NCI-H1105 treated with DMSO at 0.1 percent for 48 hours (cell line): ENCODE measurements around the gene YIPF3.
"Not testable (repeated sequence)": the region's sequence is repeated elsewhere in the genome, so short reads cannot be mapped to it uniquely, and the experiment has no call there.

Source experiments
- DNase-seq: peaks from one replicate; lab custom pipeline; 2025; lab: John Stamatoyannopoulos, UW

YIPF3 gene

DNA sequence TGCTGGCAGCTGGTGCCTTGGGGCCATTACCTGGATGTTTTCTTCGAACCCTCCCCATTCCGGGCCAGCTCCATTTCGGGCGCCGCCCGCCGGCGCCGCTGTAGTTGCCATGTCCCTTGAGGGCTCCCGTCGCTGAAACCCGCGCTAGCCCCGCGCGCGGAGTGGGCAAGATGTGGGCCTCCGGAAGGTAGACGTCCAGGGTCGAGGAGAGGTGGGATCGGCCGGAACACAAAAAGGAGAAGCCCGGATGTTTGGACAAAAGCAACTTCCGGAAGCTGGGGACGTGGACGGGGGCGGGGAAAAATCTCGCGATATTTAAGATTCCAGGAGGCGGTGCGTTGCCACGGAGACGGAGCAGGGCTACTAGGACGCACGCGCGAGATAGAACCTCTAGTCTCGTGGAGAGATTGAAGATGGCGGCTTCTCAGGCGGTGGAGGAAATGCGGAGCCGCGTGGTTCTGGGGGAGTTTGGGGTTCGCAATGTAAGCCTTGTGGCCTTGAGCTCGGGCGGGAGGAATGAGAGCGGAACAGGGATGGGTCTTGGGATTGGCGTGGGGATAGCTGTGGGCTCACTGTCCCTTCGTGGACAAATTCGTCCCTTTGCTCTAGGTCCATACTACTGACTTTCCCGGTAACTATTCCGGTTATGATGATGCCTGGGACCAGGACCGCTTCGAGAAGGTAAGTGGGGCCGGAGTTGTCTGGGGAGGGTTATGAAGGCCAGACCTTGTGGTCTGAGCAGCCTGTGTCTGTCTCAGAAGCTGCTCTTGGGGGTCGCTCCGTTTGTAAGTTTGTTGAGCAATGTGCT lies at the start of gene YIPF3, which contains the start of gene POLR1C:
Gene YIPF3 (minus strand): TSS at position 230 of the 808 bp plus-strand sequence. CDS start 119 bp downstream, at position 111.
Gene POLR1C (plus strand): TSS at position 393 of the 808 bp plus-strand sequence. CDS start 21 bp downstream, at position 414.
- peak; percentile 98 for DNase-seq

DNA sequence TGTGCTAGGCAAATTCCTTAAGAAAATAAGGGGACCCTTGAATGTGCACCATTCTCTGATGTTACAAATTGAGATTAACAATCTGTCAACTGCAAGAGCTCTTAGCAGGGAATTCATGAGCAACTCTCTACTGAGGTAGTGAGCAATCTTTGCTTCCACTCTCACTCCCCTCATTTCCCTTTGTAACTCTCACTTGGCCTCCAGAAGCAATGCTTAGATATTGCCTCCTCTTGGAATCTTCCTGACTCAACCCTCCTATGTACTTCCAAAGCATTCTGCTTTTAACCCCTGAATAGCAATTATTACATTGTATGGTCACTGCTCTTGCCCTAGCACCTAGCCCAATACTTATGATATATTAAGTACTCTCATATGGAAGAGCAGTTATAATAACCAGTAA lies 42.6 kb upstream of the YIPF3 start:
- DNase-seq: no peak

- DNase-seq: not testable (repeated sequence)
These were observed 40.9 kb upstream of the YIPF3 start for GRCh38 chr6:43557620-43558019.

DNA sequence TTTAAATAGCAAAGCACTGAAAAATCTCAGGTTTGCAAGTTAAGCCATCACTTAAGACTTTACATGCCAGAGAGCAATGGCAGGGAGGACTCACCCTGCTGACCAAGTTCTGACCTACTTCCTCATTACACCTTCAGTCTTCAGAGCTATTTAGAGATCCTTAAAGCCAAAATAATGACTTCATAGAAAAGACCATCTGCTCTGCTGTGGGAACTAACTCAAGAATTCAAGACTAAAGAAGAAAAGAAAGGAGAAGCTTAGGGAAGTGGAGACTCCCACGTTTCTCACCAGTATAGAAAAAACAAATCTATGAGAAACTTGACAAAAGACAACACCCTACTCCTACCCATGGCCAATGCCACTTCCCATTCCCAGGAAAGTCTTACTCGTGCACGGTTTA lies 30.5 kb upstream of the YIPF3 start:
- no peak for DNase-seq

DNA sequence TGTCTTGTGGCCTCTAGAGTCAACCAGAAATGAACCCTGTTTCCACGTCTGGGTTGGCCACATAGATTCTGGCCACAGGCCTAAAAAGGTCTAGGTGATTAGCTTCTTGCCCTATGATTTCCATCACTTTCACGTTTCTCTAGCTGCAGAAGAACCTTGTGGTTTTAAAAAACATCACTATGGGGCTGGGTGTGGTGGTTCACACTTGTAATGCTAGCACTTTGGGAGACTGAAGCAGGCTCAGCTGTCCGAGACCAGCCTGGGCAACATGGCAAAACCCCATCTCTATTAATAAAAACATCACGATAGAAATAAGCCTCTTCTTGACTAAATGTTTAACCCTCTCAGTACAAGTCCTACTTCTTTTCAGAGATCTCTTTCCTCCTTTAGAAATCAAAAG lies 27.7 kb upstream of the YIPF3 start:
- no peak for DNase-seq

GRCh38 chr6:43541774-43542471 lies 25.2 kb upstream of the YIPF3 start:
- DNase-seq: no peak

DNA sequence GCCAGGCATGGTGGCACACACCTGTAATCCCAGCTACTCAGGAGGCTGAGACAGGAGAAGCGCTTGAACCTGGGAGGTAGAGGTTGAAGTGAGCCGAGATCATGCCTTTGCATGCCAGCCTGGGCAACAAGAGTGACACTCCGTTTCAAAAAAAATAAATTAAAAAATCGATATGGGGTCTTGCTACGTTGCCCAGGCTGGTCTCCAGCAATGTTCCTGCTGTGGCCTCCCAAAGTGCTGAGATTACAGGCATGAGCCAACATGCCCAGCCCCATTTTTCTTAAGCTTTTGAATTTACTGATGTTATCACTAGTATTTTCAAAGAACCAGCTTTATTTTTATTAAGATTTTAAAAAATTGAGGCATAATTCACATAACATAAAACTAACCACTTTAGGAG lies 23.8 kb upstream of the YIPF3 start:
- no peak for DNase-seq

- not testable (repeated sequence) for DNase-seq
These were observed 22.7 kb upstream of the YIPF3 start for GRCh38 chr6:43539409-43539808.

- not testable (repeated sequence) for DNase-seq
These were observed 22.3 kb upstream of the YIPF3 start for GRCh38 chr6:43538986-43539385.

- DNase-seq: no peak
These were observed 15.5 kb upstream of the YIPF3 start for GRCh38 chr6:43532201-43532600.

- no peak for DNase-seq
These were observed 7.8 kb upstream of the YIPF3 start for GRCh38 chr6:43524483-43524961.

DNA sequence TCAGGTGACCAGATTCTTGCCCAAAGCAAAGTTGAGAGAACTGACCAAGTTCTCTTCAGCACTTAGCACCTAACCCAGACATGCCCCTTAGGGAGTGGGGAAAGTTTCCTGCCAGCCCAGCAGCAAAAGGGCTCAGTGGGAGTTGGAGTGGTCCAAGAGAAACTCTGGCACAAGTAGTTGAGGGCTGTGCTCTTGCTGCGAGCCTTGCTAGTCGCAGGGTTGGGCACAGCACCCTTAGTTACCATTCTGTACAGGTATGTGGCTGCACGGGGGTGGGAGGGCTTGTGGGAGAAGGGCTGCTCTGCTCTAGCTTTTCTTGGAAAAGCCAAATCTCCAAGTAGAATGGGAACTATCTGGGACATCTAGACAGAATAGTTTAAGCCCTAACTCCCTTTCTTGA lies 6.6 kb upstream of the YIPF3 start:
- DNase-seq: no peak

DNA sequence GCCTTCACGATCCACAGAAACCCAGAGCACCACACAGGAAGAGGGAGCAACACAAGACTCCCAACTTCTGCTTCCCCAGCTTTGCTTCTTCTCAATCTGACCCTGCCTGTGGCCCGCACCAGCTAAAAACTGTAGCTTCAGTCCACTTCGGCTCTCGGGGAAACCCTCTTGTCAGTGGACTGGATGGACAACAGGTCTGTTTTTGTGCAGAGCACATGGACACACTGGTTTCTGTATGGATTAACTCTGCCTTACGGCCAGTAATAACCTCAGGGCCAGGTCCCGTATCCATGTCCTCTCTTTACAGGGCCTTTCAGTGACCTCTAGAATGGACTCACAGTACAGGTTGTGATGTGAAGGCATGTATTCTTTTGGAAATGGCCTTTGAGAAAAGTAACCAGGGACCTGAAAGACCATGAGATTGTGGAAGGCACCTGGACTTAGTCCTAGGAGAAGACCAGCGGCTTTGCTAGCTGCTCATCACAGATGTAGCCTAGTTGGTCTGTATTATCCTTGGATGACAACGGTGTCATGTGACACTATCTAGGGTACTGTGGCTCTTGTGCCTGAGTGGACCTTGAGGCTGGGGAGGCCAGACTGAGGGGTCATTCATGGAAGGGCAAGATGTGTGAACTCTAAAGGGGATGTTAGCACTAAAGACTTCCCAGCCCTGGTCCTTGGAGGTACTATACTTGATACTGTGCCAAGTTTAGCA lies 6.0 kb upstream of the YIPF3 start:
- no peak for DNase-seq

GRCh38 chr6:43521836-43522235 lies 5.1 kb upstream of the YIPF3 start:
- DNase-seq: peak; percentile 36

GRCh38 chr6:43520097-43520496 lies 3.4 kb upstream of the YIPF3 start:
- no peak for DNase-seq

GRCh38 chr6:43517505-43518357 lies 1.0 kb upstream of the YIPF3 start:
- no peak for DNase-seq

GRCh38 chr6:43516367-43516696 lies 394 bp downstream of the YIPF3 start:
- DNase-seq: no peak

DNA sequence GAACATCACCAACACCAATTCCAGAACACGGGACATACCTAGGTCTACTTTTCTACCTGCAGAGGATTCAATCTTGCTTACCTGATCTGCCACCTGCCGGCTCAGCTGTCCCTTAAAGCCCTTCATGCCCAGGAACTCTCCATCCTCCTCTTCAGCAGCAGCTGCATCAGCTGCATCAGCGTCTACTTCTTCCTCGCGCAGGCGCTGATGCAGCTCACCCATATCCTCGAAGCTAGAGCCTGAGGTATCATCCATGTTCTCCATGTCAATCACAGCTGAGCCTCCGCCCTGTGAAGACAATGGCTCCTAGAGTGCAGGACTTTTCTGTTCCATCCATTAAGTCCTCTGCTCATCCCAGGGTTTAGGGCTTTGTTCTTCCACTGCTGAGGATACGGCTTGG lies 918 bp downstream of the YIPF3 start:
- no peak for DNase-seq

DNA sequence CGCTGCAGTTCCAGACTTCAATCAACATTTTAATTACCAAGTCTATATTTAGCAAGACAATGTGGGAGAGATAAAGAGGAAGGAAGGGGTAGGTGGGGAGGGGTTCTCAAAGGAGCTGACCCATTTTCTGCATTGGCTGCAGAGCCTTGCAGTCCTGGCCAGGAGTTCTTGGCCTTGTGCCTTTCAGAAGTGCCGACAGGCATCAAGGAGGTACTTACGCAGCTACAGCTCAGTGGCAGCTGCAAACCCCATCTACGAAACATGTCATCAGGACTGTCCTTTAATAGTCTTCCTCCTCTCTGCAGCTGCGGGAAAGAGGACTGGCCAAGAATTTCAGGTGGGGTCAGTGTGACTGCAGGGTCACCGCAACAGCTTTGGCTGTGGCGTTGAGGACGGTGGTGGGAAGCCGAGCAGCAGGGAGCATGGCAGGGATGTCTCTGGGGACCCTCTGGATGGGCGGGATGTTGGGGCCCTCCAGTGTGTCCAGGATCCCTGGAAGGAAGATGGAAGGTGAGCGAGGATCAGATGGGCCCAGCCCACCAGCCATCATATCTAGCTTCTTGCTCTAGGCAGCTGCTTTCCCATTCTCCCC lies 4.8 kb downstream of the YIPF3 start:
- DNase-seq: no peak

DNA sequence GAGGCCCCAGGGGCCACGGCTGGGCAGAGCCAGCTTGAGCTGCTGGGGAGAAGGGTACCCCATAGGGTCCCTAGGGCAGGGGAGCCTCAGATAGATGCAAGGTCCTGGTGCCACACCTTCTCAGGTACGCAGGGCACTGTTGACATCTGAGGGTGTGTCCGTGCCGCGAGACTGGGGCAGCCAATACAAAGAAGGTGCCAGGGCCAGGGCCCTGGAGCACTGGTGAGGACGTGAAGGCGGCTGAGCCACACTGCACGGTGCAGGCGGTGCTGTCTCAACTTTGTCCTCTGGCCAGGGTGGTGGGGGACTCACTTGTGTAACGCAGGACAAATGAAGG lies 5.9 kb downstream of the YIPF3 start:
- DNase-seq: peak; percentile 72
